ENCODE results near the gene NLRP5. TPM values are rescaled to one million over a fixed set of nuclear protein-coding genes. Genes with fewer than 3 reads are reported as not detected.

Gene NLRP5
- total RNA-seq, 2 experiments from 2014 or later, result not detected

GRCh38 chr19:56088497-56089215 lies 102.1 kb downstream of the NLRP5 start:
- no peaks in the 10 kb centered on the region for H3K9me2 ChIP-seq (ENCODE audit: insufficient read depth, low read length)
- H3K79me2 ChIP-seq (ENCODE audit: insufficient read depth, low read depth, low read length), result peaks cover 3% of the 10 kb centered on the region; the same call in 1 of the 2 replicates
- peaks cover 37% of the 10 kb centered on the region for H3K36me3 ChIP-seq (ENCODE audit: insufficient read depth, low read length)
- H3K4me1 ChIP-seq (ENCODE audit: insufficient read depth, low read length, poor library complexity, severe bottlenecking), result no peaks in the 10 kb centered on the region
- 0 out of 2 replicates have a peak, but pooled peaks cover 9% of the 10 kb centered on the region for H3K9me3 ChIP-seq (ENCODE audit: low read length)
- no peak overlapping the region for H2AFZ ChIP-seq (ENCODE audit: low read length)
- no TSS peak for BruUV-seq (replicated peaks)
- no peak for TF ChIP-seq CTCF (conservative IDR thresholded peaks at IDR 0.05; ENCODE audit: low read length)
- TF ChIP-seq EZH2phosphoT487 (IDR thresholded peaks at IDR 0.05; ENCODE audit: borderline replicate concordance, low read depth, low read length), result no peak
- no peak for DNase-seq (ENCODE audit: low spot score)
- no peak overlapping the region for H3K4me3 ChIP-seq (ENCODE audit: low read depth, low read length, poor library complexity, severe bottlenecking)
- POLR2A ChIA-PET, result interaction anchor here (0.7 kb wide), 1 partner anchor 1231 kb away, joined by 7 read pairs; no protein-coding TSS in a partner anchor
- no peak overlapping the region for H3K27ac ChIP-seq (ENCODE audit: low read depth, low read length, poor library complexity, severe bottlenecking)
- CTCF ChIA-PET (ENCODE audit: unreplicated experiment), result interaction anchor here (0.5 kb wide), 1 partner anchor 177 kb away, joined by 3 read pairs; no protein-coding TSS in a partner anchor
- intact Hi-C loops (cut with micrococcal nuclease; ENCODE audit: unreplicated experiment), result no loop called here
- H4K20me1 ChIP-seq (ENCODE audit: insufficient read depth, low read length), result no peaks in the 10 kb centered on the region
- no peak overlapping the region for H3K4me2 ChIP-seq (ENCODE audit: low read length)

GRCh38 chr19:56089344-56089743 lies 102.8 kb downstream of the NLRP5 start:
- CTCF ChIA-PET (ENCODE audit: unreplicated experiment), result no interaction called here
- intact Hi-C loops (cut with micrococcal nuclease; ENCODE audit: unreplicated experiment), result no loop called here
- Histone ChIP-seq H3K4me1 (ENCODE audit: insufficient read depth, low read length, poor library complexity, severe bottlenecking) (no peaks in the 10 kb centered on the region), H4K20me1 (ENCODE audit: insufficient read depth, low read length) (no peaks in the 10 kb centered on the region), H3K9me3 (ENCODE audit: low read length) (0 out of 2 replicates have a peak, but pooled peaks cover 9% of the 10 kb centered on the region), H3K9me2 (ENCODE audit: insufficient read depth, low read length) (no peaks in the 10 kb centered on the region), H3K36me3 (ENCODE audit: insufficient read depth, low read length) (peaks cover 41% of the 10 kb centered on the region), H2AFZ (ENCODE audit: low read length) (no peak overlapping the region), H3K79me2 (ENCODE audit: insufficient read depth, low read depth, low read length) (peaks cover 3% of the 10 kb centered on the region; the same call in 1 of the 2 replicates), H3K27ac (ENCODE audit: low read depth, low read length, poor library complexity, severe bottlenecking) (no peak overlapping the region), H3K4me2 (ENCODE audit: low read length) (no peak overlapping the region), H3K4me3 (ENCODE audit: low read depth, low read length, poor library complexity, severe bottlenecking) (no peak overlapping the region)
- DNase-seq (ENCODE audit: low spot score), result no peak
- POLR2A ChIA-PET, result no interaction called here
- TF ChIP-seq EZH2phosphoT487 (IDR thresholded peaks at IDR 0.05; ENCODE audit: borderline replicate concordance, low read depth, low read length) (no peak), CTCF (conservative IDR thresholded peaks at IDR 0.05; ENCODE audit: low read length) (no peak)
- BruUV-seq (replicated peaks), result no TSS peak

GRCh38 chr19:56091066-56091490 lies 104.5 kb downstream of the NLRP5 start:
- Histone ChIP-seq H3K4me3 (ENCODE audit: low read depth, low read length, poor library complexity, severe bottlenecking) (no peak overlapping the region), H3K27ac (ENCODE audit: low read depth, low read length, poor library complexity, severe bottlenecking) (no peak overlapping the region), H3K4me2 (ENCODE audit: low read length) (no peak overlapping the region), H3K9me3 (ENCODE audit: low read length) (0 out of 2 replicates have a peak, but pooled peaks cover 9% of the 10 kb centered on the region), H3K79me2 (ENCODE audit: insufficient read depth, low read depth, low read length) (peaks cover 3% of the 10 kb centered on the region; the same call in 1 of the 2 replicates), H2AFZ (ENCODE audit: low read length) (no peak overlapping the region), H4K20me1 (ENCODE audit: insufficient read depth, low read length) (no peaks in the 10 kb centered on the region), H3K9me2 (ENCODE audit: insufficient read depth, low read length) (no peaks in the 10 kb centered on the region), H3K36me3 (ENCODE audit: insufficient read depth, low read length) (peaks cover 57% of the 10 kb centered on the region), H3K4me1 (ENCODE audit: insufficient read depth, low read length, poor library complexity, severe bottlenecking) (no peaks in the 10 kb centered on the region)
- no peak for DNase-seq (ENCODE audit: low spot score)
- intact Hi-C loops (cut with micrococcal nuclease; ENCODE audit: unreplicated experiment), result no loop called here
- BruUV-seq (replicated peaks), result no TSS peak
- CTCF ChIA-PET (ENCODE audit: unreplicated experiment), result no interaction called here
- POLR2A ChIA-PET, result no interaction called here
- no peak for TF ChIP-seq EZH2phosphoT487 (IDR thresholded peaks at IDR 0.05; ENCODE audit: borderline replicate concordance, low read depth, low read length)
- TF ChIP-seq CTCF (conservative IDR thresholded peaks at IDR 0.05; ENCODE audit: low read length), result no peak
